Lung (tissue), 12 donors: Measurements from ENCODE around the gene SDHAF1. TPM values are rescaled to one million over a fixed set of nuclear protein-coding genes. Genes with fewer than 3 reads are reported as not detected.

Experiments used
- ATAC-seq: fragments of 200-7000 bp; cut with Tn5 transposase; one replicate; pipeline ENCODE4 v1.9.1; 2020; ENCODE audit warnings: moderate number of reproducible peaks; ENCODE audit not compliant: insufficient read depth, low FRiP score
- DNase-seq, 3 donors: peaks; one replicate each; pipeline ENCODE4 v3.0.0-alpha.2; 2013 to 2017
- H3K27ac ChIP-seq, 2 donors: one replicate each; pipeline ENCODE4 v1.5.1; 2013; ENCODE audit warnings: mild to moderate bottlenecking in 2 of 2, moderate library complexity in 2 of 2, control low read depth in 1 of 2, inconsistent platforms in 1 of 2, low read depth in 1 of 2, low read length in 1 of 2
- H3K27me3 ChIP-seq, 3 donors: one replicate each; pipeline ENCODE4 v1.5.1; 2013; ENCODE audit warnings: low read length in 2 of 3; ENCODE audit not compliant: control insufficient read depth in 3 of 3, insufficient read depth in 3 of 3
- H3K36me3 ChIP-seq, 4 donors: one replicate each; pipeline ENCODE4 v1.5.1; 2013; ENCODE audit warnings: low read length in 4 of 4, mild to moderate bottlenecking in 1 of 4, moderate library complexity in 1 of 4; ENCODE audit not compliant: control insufficient read depth in 4 of 4, insufficient read depth in 4 of 4
- H3K4me1 ChIP-seq, 5 donors: one replicate each; pipeline ENCODE4 v1.5.1; 2013; ENCODE audit warnings: low read length in 5 of 5, mild to moderate bottlenecking in 2 of 5, moderate library complexity in 1 of 5; ENCODE audit not compliant: control insufficient read depth in 5 of 5, insufficient read depth in 5 of 5
- H3K4me3 ChIP-seq: one replicate; pipeline ENCODE4 v1.5.1; 2013; ENCODE audit warnings: mild to moderate bottlenecking, control low read depth, moderate library complexity
- H3K9ac ChIP-seq, 2 donors: one replicate each; pipeline ENCODE4 v1.5.1; 2013; ENCODE audit warnings: low read length in 2 of 2, control low read depth in 1 of 2; ENCODE audit not compliant: insufficient read depth in 1 of 2
- H3K9me3 ChIP-seq, 4 donors: one replicate each; pipeline ENCODE4 v1.5.1; 2013; ENCODE audit warnings: low read length in 3 of 4, mild to moderate bottlenecking in 1 of 4, moderate library complexity in 1 of 4; ENCODE audit not compliant: control insufficient read depth in 4 of 4, insufficient read depth in 3 of 4
- WGBS, 2 donors: extraction: QIAGEN DNeasy Blood & Tissue Kit; methylation state at CpG; one replicate each; pipeline ENCODE4 v1.1.7; 2013; 5-methylcytosine and 5-hydroxymethylcytosine counted together
- polyA plus RNA-seq, 2 donors: library from polyadenylated mRNA; stranded (reverse); fragments of 200-250 nt; gene quantifications; one replicate each; pipeline ENCODE4 v1.2.1, GENCODE V29; 2013
- total RNA-seq, 2 donors: library from RNA; depleted of rRNA in 1 of 2; stranded (reverse); fragments of >200 nt in 1 of 2; gene quantifications; one replicate each; pipeline ENCODE4 v1.2.1, GENCODE V29; 2014 to 2021
- TF ChIP-seq, protein P1 (sequence below): IDR thresholded peaks from 2 replicates; pipeline ENCODE4 v1.5.1; 2012; ENCODE audit warnings: mild to moderate bottlenecking; ENCODE audit errors: control extremely low read depth, extremely low read depth
- donor health status: control.
- donor health status: control.
- donor health status: Bipolar disorder and iron deficiency.
- donor health status: healthy.
- donor health status: DM: yes; HTN: yes; CAD: no.

The SDHAF1 gene
- total and polyA plus RNA-seq, 4 donors = 11.4 to 25.8 (median 19.1) TPM

GRCh38 chr19:35991731-35992450 is 3.1 kb upstream of the SDHAF1 start:
- Histone ChIP-seq H3K9ac (no peak overlapping the region), H3K9me3 (peaks cover 0 to 2% (median 0%) of the 10 kb centered on the region in 4 donors), H3K4me1 (peaks cover 0 to 15% (median 8%) of the 10 kb centered on the region in 5 donors), H3K4me3 (no peak overlapping the region), H3K27ac (no peak overlapping the region), H3K36me3 (no peaks in the 10 kb centered on the region), H3K27me3 (peaks cover 0 to 14% (median 0%) of the 10 kb centered on the region in 3 donors)
- DNase-seq = no peak
- no peak for ATAC-seq
- WGBS, 2 donors = 82 to 89% methylated on average over 7 of the region's 7 CpGs
- TF ChIP-seq, protein P1, sequence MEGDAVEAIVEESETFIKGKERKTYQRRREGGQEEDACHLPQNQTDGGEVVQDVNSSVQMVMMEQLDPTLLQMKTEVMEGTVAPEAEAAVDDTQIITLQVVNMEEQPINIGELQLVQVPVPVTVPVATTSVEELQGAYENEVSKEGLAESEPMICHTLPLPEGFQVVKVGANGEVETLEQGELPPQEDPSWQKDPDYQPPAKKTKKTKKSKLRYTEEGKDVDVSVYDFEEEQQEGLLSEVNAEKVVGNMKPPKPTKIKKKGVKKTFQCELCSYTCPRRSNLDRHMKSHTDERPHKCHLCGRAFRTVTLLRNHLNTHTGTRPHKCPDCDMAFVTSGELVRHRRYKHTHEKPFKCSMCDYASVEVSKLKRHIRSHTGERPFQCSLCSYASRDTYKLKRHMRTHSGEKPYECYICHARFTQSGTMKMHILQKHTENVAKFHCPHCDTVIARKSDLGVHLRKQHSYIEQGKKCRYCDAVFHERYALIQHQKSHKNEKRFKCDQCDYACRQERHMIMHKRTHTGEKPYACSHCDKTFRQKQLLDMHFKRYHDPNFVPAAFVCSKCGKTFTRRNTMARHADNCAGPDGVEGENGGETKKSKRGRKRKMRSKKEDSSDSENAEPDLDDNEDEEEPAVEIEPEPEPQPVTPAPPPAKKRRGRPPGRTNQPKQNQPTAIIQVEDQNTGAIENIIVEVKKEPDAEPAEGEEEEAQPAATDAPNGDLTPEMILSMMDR = no peak

DNA sequence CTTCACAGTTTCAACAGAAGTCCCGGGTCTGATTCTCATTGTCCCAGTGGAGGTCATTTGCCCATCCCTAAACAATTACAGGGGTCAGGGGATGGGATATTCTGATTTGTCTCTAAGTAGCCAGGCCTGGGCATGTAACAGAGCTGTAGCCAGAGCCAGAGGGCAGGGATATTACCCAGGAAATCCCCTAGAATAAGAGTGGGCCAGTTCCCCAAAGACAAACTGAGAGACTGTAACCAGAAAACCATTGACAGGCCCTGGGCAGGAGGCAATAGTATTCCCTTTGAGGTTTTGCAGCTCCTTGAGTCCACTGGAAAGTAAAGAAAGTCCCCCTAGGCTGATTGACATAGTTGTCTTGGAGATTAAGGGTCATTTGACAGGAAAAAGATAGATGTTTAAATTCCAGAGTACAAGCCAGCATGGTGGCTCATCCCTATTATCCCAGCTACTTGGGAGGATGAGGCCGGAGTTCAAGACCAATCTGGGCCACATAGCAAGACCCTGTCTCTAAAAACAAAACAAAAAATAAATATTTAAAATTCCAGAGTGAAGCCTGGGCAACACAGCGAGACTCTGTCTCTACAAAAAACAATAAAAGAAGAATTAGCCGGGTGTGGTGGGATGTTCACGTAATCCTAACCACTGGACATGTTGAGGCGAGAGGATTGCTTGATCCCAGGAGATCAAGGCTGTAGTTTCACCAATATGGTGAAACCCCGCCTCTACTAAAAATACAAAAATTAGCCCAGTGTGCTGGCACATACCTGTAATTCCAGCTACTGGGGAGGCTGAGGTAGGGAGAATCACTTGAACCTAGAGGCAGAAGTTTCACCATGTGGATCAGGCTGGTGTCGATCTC is 1.9 kb upstream of the SDHAF1 start:
- H3K4me1 ChIP-seq = peaks cover 0 to 15% (median 8%) of the 10 kb centered on the region in 5 donors
- H3K27ac ChIP-seq = no peak overlapping the region
- DNase-seq (no peak), ATAC-seq (no peak)
- TF ChIP-seq, protein P1 = no peak
- 89 to 95% methylated on average over 8 of the region's 8 CpGs for WGBS, 2 donors
- peaks cover 0 to 4% (median 0%) of the 10 kb centered on the region in 3 donors for H3K27me3 ChIP-seq
- H3K9ac ChIP-seq = no peak overlapping the region
- H3K4me3 ChIP-seq = no peak overlapping the region
- peaks cover 0 to 6% (median 0%) of the 10 kb centered on the region in 4 donors for H3K36me3 ChIP-seq
- peaks cover 0 to 2% (median 0%) of the 10 kb centered on the region in 4 donors for H3K9me3 ChIP-seq

DNA sequence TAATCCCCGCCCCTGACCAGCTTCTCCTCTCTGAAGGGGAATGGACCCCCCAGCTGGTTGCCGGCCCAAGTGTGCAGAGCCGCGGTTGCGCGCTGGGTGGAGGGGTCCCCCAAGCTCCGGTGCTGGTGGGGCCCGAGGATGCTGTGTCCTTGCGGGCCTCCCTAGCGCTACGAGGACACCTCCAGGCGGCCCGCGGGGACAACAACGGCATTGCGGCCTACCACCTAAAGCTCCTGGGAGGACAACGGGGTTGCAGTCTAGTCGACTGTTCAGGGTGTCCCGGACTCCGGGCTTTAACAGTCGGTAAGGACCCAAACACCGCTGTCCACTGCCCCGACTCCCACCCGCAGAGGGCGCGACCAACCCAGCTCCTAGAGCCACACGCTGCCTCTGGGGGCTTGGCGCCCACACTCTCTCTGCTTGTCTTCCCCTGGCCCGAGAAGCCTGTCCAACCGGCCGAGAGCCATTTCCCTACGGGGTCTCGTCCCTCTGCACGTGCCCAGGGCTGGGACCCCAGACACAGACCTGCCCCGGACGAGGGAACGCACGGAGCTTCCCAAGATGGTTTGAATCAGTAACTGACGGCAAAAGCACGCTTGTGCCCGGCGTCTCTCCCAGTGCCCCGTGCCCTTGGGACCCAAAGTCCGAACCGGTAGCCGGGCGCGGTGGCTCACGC is 927 bp upstream of the SDHAF1 start:
- peaks cover 0 to 11% (median 0%) of the 10 kb centered on the region in 4 donors for H3K36me3 ChIP-seq
- 36 to 42% methylated on average over 47 to 49 of the region's 49 CpGs for WGBS, 2 donors
- H3K9ac ChIP-seq = peak overlapping the region in 1 of 2 donors; percentile 74
- H3K4me1 ChIP-seq = peaks cover 0 to 16% (median 8%) of the 10 kb centered on the region in 5 donors
- TF ChIP-seq, protein P1 = no peak
- no peaks in the 10 kb centered on the region for H3K9me3 ChIP-seq
- ATAC-seq = no peak
- no peak overlapping the region for H3K27ac ChIP-seq
- H3K4me3 ChIP-seq = no peak overlapping the region
- peak; percentile 46 to 65 (median 50) for DNase-seq
- H3K27me3 ChIP-seq = no peaks in the 10 kb centered on the region
